HepG2 (cell line): Measurements from ENCODE around the gene NOS1AP. TPM values are rescaled to one million over a fixed set of nuclear protein-coding genes. Genes with fewer than 3 reads are reported as not detected.

Source experiments
- ATAC-seq: fragments of 200-7000 bp; cut with Tn5 transposase; 3 replicates; pipeline ENCODE4 v1.9.1; 2020; ENCODE audit warnings: mild to moderate bottlenecking, moderate library complexity
- BruUV-seq: library from RNA; stranded (reverse); fragments of 400-500 nt; replicated peaks from 2 replicates; lab custom pipeline; 2021; lab: Mats Ljungman, UMichigan
- CTCF ChIA-PET: fragments of 300-600 bp; formaldehyde crosslinking; extraction: SDS; loops from one replicate; lab custom pipeline; 2021; ENCODE audit warnings: low total read pairs, inconsistent platforms, low intra/inter-chr PET ratio; lab: Yijun Ruan, JAX
- POLR2A ChIA-PET: fragments of 350-600 bp; sonication (Branson Sonifier 250); formaldehyde crosslinking; loops from one replicate; lab custom pipeline; 2020; ENCODE audit warnings: antibody characterized with exemption, inconsistent platforms; lab: Yijun Ruan, JAX
- DNase-seq: peaks from one replicate; pipeline ENCODE4 v3.0.0-alpha.2; 2015; ENCODE audit warnings: low spot score
- FAIRE-seq: peaks from 3 replicates; lab custom pipeline; 2011; peaks lifted over from hg19 to GRCh38; lab: Jason Lieb, UNC
- H2AFZ ChIP-seq: one replicate; pipeline ENCODE4 v1.6.1; 2011; ENCODE audit warnings: low read length, inconsistent platforms
- H3K27ac ChIP-seq: fragments of 300-600 bp; 3 replicates; pipeline ENCODE4 v1.8.0; 2011; ENCODE audit warnings: mixed run types, mild to moderate bottlenecking, mixed read lengths, low read length, inconsistent platforms; ENCODE audit not compliant: insufficient read depth; ENCODE audit errors: extremely low read length
- H3K27me3 ChIP-seq, 2 experiments: fragments of 200-600 bp in 1 of 2; 2 replicates in 1 of 2; 3 replicates in 1 of 2; pipeline versions ENCODE4 v1.6.0 to v1.8.0; 2011; ENCODE audit warnings: low read length in 2 of 2, mild to moderate bottlenecking in 2 of 2, moderate library complexity in 2 of 2, inconsistent platforms in 1 of 2; ENCODE audit not compliant: insufficient read depth in 2 of 2, control insufficient read depth in 1 of 2
- H3K36me3 ChIP-seq, 2 experiments: fragments of 200-600 bp in 1 of 2; replicated peaks in 1 of 2; 2 replicates in 1 of 2; 3 replicates in 1 of 2; pipeline versions ENCODE4 v1.5.1 to v1.8.0; 2011; ENCODE audit warnings: low read length in 2 of 2, inconsistent platforms in 1 of 2; ENCODE audit not compliant: insufficient read depth in 2 of 2, control insufficient read depth in 1 of 2
- H3K4me1 ChIP-seq: 2 replicates; pipeline ENCODE4 v1.5.1; 2012; ENCODE audit warnings: low read length, inconsistent platforms; ENCODE audit not compliant: insufficient read depth
- H3K4me2 ChIP-seq: 2 replicates; pipeline ENCODE4 v1.6.0; 2011; ENCODE audit warnings: low read depth, low read length, inconsistent platforms
- H3K4me3 ChIP-seq, 3 experiments: fragments of 200-600 bp in 1 of 3; sonication (generic), shearing (Covaris generic) in 1 of 3; replicated peaks in 1 of 3; 2 replicates each; pipeline ENCODE4 v1.5.1; 2011 to 2016; ENCODE audit warnings: low read length in 3 of 3, inconsistent platforms in 2 of 3, low read depth in 2 of 3, mild to moderate bottlenecking in 2 of 3, control low read depth in 1 of 3, mixed read lengths in 1 of 3; ENCODE audit not compliant: insufficient read depth in 1 of 3
- H3K79me2 ChIP-seq: one replicate; pipeline ENCODE4 v1.6.1; 2011; ENCODE audit warnings: low read length, inconsistent platforms; ENCODE audit not compliant: insufficient read depth
- H3K9ac ChIP-seq: 2 replicates; pipeline ENCODE4 v1.6.0; 2011; ENCODE audit warnings: mild to moderate bottlenecking, low read depth, low read length, inconsistent platforms; ENCODE audit not compliant: insufficient read depth
- H3K9me3 ChIP-seq: 2 replicates; pipeline ENCODE4 v1.5.1; 2012; ENCODE audit warnings: mild to moderate bottlenecking, low read length
- H4K20me1 ChIP-seq: 2 replicates; pipeline ENCODE4 v1.6.0; 2011; ENCODE audit warnings: inconsistent platforms, mild to moderate bottlenecking, low read length, moderate library complexity; ENCODE audit not compliant: insufficient read depth
- CAMTA2 ChIP-seq: sonication (generic); formaldehyde crosslinking; IDR thresholded peaks from 2 replicates; pipeline ENCODE4 v1.4.0; 2020; ENCODE audit warnings: mild to moderate bottlenecking, missing genetic modification reagents, borderline replicate concordance
- DPF2 ChIP-seq: sonication (generic); formaldehyde crosslinking; IDR thresholded peaks from 2 replicates; pipeline ENCODE4 v1.4.0; 2020; ENCODE audit warnings: mild to moderate bottlenecking, low read depth, missing genetic modification reagents, borderline replicate concordance
- HNF4A ChIP-seq: sonication (generic); formaldehyde crosslinking; IDR thresholded peaks from 2 replicates; pipeline ENCODE4 v1.4.0; 2020; ENCODE audit warnings: missing genetic modification reagents
- SOX13 ChIP-seq, 3 experiments: fragments of 450-650 bp in 1 of 3; sonication (generic) in 1 of 3; formaldehyde crosslinking in 1 of 3; IDR thresholded peaks in 2 of 3; conservative IDR thresholded peaks in 1 of 3; 2 replicates each; pipeline versions ENCODE4 v1.5.0 to v1.6.1; 2016 to 2020; ENCODE audit warnings: antibody characterized with exemption in 1 of 3, mild to moderate bottlenecking in 1 of 3, missing compliant biosample characterization in 1 of 3, missing genetic modification reagents in 1 of 3, moderate library complexity in 1 of 3
- ZBTB1 ChIP-seq: sonication (generic); formaldehyde crosslinking; IDR thresholded peaks from 2 replicates; pipeline ENCODE4 v1.4.0; 2020; ENCODE audit warnings: missing genetic modification reagents, borderline replicate concordance
- ZNF34 ChIP-seq: sonication (generic); formaldehyde crosslinking; IDR thresholded peaks from 2 replicates; pipeline ENCODE4 v1.4.0; 2020; ENCODE audit warnings: mild to moderate bottlenecking, missing genetic modification reagents, borderline replicate concordance
- ZNF629 ChIP-seq: sonication (generic); formaldehyde crosslinking; conservative IDR thresholded peaks from 2 replicates; pipeline ENCODE4 v1.5.0; 2020; ENCODE audit warnings: missing genetic modification reagents
- WGBS: methylation state at CpG from one replicate; pipeline ENCODE4 v1.1.6; 2017; ENCODE audit warnings: low lambda C conversion rate; 5-methylcytosine and 5-hydroxymethylcytosine counted together
- in situ Hi-C: cut with HindIII; loops from 2 replicates; pipeline ENCODE4 v1.10.0; 2017; ENCODE audit warnings: low pct_unique_long_range_greater_than_20kb; ENCODE audit not compliant: extremely low pct_ligation_motif_present
- intact Hi-C: fragments of 100-400 bp; cut with micrococcal nuclease; formaldehyde crosslinking; loops from one replicate; pipeline ENCODE4 v1.10.0; 2022; ENCODE audit not compliant: unreplicated experiment
- polyA plus RNA-seq, 8 experiments: library from polyadenylated mRNA; depleted of rRNA in 3 of 8; stranded (reverse) in 7 of 8; unstranded in 1 of 8; fragments of >200 nt; fragmentation: Illumina TruSeq in 4 of 8; extraction: Trizol in 4 of 8; gene quantifications; 2 replicates each; pipeline versions ENCODE4 v1.2.1 to v1.2.3, GENCODE V29; 2011 to 2016; ENCODE audit warnings: low read depth in 4 of 8, missing spikeins in 1 of 8, mixed read lengths in 1 of 8; ENCODE audit not compliant: insufficient read depth in 1 of 8
- total RNA-seq, 5 experiments: library from RNA; depleted of rRNA; stranded (reverse); fragments of >200 nt; fragmentation: Illumina TruSeq; extraction: Trizol; gene quantifications; 2 replicates each; pipeline ENCODE4 v1.2.3, GENCODE V29; 2016; ENCODE audit warnings: low read depth in 1 of 5

Gene NOS1AP
- total and polyA plus RNA-seq, 2 of the 13 experiments (the other 11 are each of a cell fraction or from before 2014, with no cell fraction given) = 2.0 to 3.3 TPM

DNA sequence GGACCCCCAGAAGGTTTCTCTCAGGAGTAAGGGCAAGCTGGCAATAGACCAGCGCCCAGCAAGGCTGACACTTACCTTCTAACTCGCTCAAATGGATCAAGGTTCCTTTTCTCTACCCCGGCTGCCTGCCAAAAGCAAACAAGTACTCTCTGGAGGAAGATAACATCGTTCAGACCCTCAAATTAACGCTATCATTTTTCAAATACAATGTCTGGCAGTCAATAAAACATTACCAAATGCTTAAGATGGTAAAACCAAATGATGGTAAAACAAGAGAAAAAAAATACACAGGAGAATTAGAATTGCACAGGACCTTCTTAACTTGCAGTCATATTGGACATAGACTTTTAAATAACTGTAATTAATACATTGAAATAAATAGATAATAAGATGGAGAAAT is 159.1 kb downstream of the NOS1AP start:
- FAIRE-seq (no peak), DNase-seq (peak; percentile 29), ATAC-seq (peak; percentile 31; the same call in 2 of the 3 replicates)
- H2AFZ ChIP-seq = no peak overlapping the region
- H3K4me3 ChIP-seq = no peak overlapping the region
- 0 out of 2 replicates have a peak overlapping the region, but pooled peaks have one; percentile 15 for H3K4me2 ChIP-seq
- H3K79me2 ChIP-seq = peaks cover 17% of the 10 kb centered on the region
- BruUV-seq = no TSS peak
- no peak overlapping the region for H3K27ac ChIP-seq
- H3K27me3 ChIP-seq = no peaks in the 10 kb centered on the region
- H3K36me3 ChIP-seq = no peaks in the 10 kb centered on the region
- POLR2A ChIA-PET = no interaction called here
- CTCF ChIA-PET = no interaction called here
- H3K9me3 ChIP-seq = no peaks in the 10 kb centered on the region
- in situ Hi-C loops = no loop called here
- peaks cover 87% of the 10 kb centered on the region for H3K4me1 ChIP-seq
- H3K9ac ChIP-seq = no peak overlapping the region
- intact Hi-C loops = no loop called here
- no peaks in the 10 kb centered on the region for H4K20me1 ChIP-seq
- WGBS = 25% methylated on average over 5 of the region's 5 CpGs
- TF ChIP-seq CAMTA2 (CRISPR knock-in tag) (no peak), DPF2 (no peak), SOX13 (IDR thresholded peaks at IDR 0.05) (no peak), SOX13 (CRISPR knock-in tag; conservative IDR thresholded peaks at IDR 0.05 in 1 of 2, IDR thresholded peaks at IDR 0.05 in 1 of 2) (peak in 1 of 2 experiments; percentile 49; a peak in 1 of 4 replicates), HNF4A (CRISPR knock-in tag) (peak; percentile 22; the same call in 1 of the 2 replicates), ZNF629 (CRISPR knock-in tag) (no peak)

DNA sequence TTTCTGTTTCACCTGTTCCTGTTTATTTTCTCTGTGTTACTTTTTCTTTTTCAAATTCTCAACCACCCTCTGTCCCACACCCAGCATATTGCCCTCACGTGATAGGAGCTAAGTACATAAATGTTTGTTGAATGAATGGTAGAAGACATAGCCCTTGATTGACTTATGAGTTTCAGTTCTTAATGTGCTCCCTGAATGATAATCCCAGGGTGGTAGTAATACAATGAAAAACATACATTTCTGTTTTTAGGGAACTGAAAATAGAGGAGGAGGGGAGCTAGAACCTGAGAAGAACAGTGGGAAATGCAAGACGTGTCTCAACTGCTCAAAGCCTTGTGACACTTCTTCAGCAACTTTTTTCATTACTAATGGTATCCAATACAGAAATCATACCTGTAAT is 160.1 kb downstream of the NOS1AP start:
- Histone ChIP-seq H2AFZ (no peak overlapping the region), H3K79me2 (peaks cover 17% of the 10 kb centered on the region), H3K36me3 (no peaks in the 10 kb centered on the region), H3K4me1 (peaks cover 89% of the 10 kb centered on the region), H3K9ac (no peak overlapping the region), H3K4me2 (no peak overlapping the region), H3K27ac (no peak overlapping the region), H3K9me3 (no peaks in the 10 kb centered on the region), H3K4me3 (no peak overlapping the region), H3K27me3 (no peaks in the 10 kb centered on the region), H4K20me1 (no peaks in the 10 kb centered on the region)
- TF ChIP-seq ZBTB1 (CRISPR knock-in tag) (no peak), ZNF34 (CRISPR knock-in tag) (no peak)
- intact Hi-C loops (no loop called here), in situ Hi-C loops (no loop called here)
- no TSS peak for BruUV-seq
- ChIA-PET CTCF (no interaction called here), POLR2A (no interaction called here)
- WGBS = 95% methylated on average over 2 of the region's 2 CpGs
- no peak for ATAC-seq
- no peak for DNase-seq
- no peak for FAIRE-seq
